Neuronal stem cell (in vitro differentiated cells): ENCODE data around the gene TECTB.

ENCODE experiments used
- DNase-seq: peaks from one replicate; pipeline ENCODE4 v3.0.0-alpha.2; 2013; ENCODE audit warnings: low spot score
- H2AFZ ChIP-seq: one replicate; pipeline ENCODE4 v1.6.1; 2013; ENCODE audit warnings: mild to moderate bottlenecking, low read length, inconsistent platforms
- H2AK5ac ChIP-seq: 2 replicates; pipeline ENCODE4 v1.6.1; 2013; ENCODE audit warnings: low read depth, mild to moderate bottlenecking, inconsistent platforms, low read length, moderate library complexity, mixed read lengths
- H2BK120ac ChIP-seq: 2 replicates; pipeline ENCODE4 v1.6.1; 2013; ENCODE audit warnings: low read depth, mild to moderate bottlenecking, inconsistent platforms, low read length, moderate library complexity, mixed read lengths
- H2BK12ac ChIP-seq: one replicate; pipeline ENCODE4 v1.6.1; 2013; ENCODE audit warnings: low read length, inconsistent platforms
- H2BK15ac ChIP-seq: 2 replicates; pipeline ENCODE4 v1.6.1; 2013; ENCODE audit warnings: mild to moderate bottlenecking, low read length, inconsistent platforms, mixed read lengths
- H2BK5ac ChIP-seq: one replicate; pipeline ENCODE4 v1.6.1; 2013; ENCODE audit warnings: inconsistent platforms, mild to moderate bottlenecking, low read length, moderate library complexity
- H3K14ac ChIP-seq: one replicate; pipeline ENCODE4 v1.6.1; 2013; ENCODE audit warnings: low read length, inconsistent platforms
- H3K18ac ChIP-seq: 2 replicates; pipeline ENCODE4 v1.6.1; 2013; ENCODE audit warnings: low read length, inconsistent platforms
- H3K23ac ChIP-seq: 2 replicates; pipeline ENCODE4 v1.6.1; 2013; ENCODE audit warnings: low read depth, mild to moderate bottlenecking, mixed read lengths, low read length, inconsistent platforms; ENCODE audit not compliant: poor library complexity
- H3K27ac ChIP-seq: replicated peaks from 3 replicates; pipeline ENCODE4 v1.5.1; 2013; ENCODE audit warnings: low read length, inconsistent platforms
- H3K27me3 ChIP-seq, 3 experiments: 2 replicates each; pipeline ENCODE4 v1.6.1; 2013; ENCODE audit warnings: low read length in 3 of 3, mild to moderate bottlenecking in 2 of 3, inconsistent platforms in 1 of 3, low read depth in 1 of 3, mixed read lengths in 1 of 3, moderate library complexity in 1 of 3; ENCODE audit not compliant: control insufficient read depth in 3 of 3, insufficient read depth in 3 of 3
- H3K36me3 ChIP-seq, 2 donors: replicated peaks in 1 of 2; 2 replicates each; pipeline ENCODE4 v1.6.1; 2013; ENCODE audit warnings: low read length in 2 of 2; ENCODE audit not compliant: control insufficient read depth in 2 of 2, insufficient read depth in 2 of 2
- H3K4ac ChIP-seq: 2 replicates; pipeline ENCODE4 v1.6.1; 2013; ENCODE audit warnings: inconsistent platforms, mild to moderate bottlenecking, low read length, moderate library complexity
- H3K4me1 ChIP-seq, 2 donors: 1 replicate in 1 of 2; 2 replicates in 1 of 2; pipeline ENCODE4 v1.6.1; 2013; ENCODE audit warnings: low read length in 2 of 2, low read depth in 1 of 2; ENCODE audit not compliant: control insufficient read depth in 2 of 2, insufficient read depth in 1 of 2
- H3K4me2 ChIP-seq: one replicate; pipeline ENCODE4 v1.6.1; 2013; ENCODE audit warnings: mild to moderate bottlenecking, low read length, inconsistent platforms; ENCODE audit not compliant: insufficient read depth, poor library complexity, severe bottlenecking
- H3K4me3 ChIP-seq, 2 donors: 2 replicates each; pipeline ENCODE4 v1.5.1; 2013; ENCODE audit warnings: low read length in 2 of 2, mild to moderate bottlenecking in 2 of 2, inconsistent platforms in 1 of 2, moderate library complexity in 1 of 2
- H3K79me1 ChIP-seq: one replicate; pipeline ENCODE4 v1.6.1; 2013; ENCODE audit warnings: low read depth, mild to moderate bottlenecking, inconsistent platforms, low read length, moderate library complexity
- H3K9ac ChIP-seq: one replicate; pipeline ENCODE4 v1.6.1; 2013; ENCODE audit warnings: mild to moderate bottlenecking, low read depth, low read length, inconsistent platforms; ENCODE audit not compliant: poor library complexity
- H3K9me3 ChIP-seq, 2 donors: replicated peaks in 1 of 2; 2 replicates each; pipeline versions ENCODE3 to v1.6.1; 2013; ENCODE audit warnings: low read length in 2 of 2, mild to moderate bottlenecking in 2 of 2, inconsistent platforms in 1 of 2, low read depth in 1 of 2, mixed read lengths in 1 of 2, moderate library complexity in 1 of 2; ENCODE audit not compliant: control insufficient read depth in 2 of 2, insufficient read depth in 1 of 2
- H4K8ac ChIP-seq: one replicate; pipeline ENCODE4 v1.6.1; 2013; ENCODE audit warnings: low read depth, mild to moderate bottlenecking, inconsistent platforms, low read length, moderate library complexity
- H4K91ac ChIP-seq: one replicate; pipeline ENCODE4 v1.6.1; 2013; ENCODE audit warnings: low read length, low read depth, mild to moderate bottlenecking, inconsistent platforms; ENCODE audit not compliant: poor library complexity
- WGBS, 2 donors: extraction: QIAGEN DNeasy Blood & Tissue Kit; methylation state at CpG; one replicate each; pipeline ENCODE4 v1.1.7; 2013; ENCODE audit warnings: missing lambda C conversion rate in 2 of 2, mixed read lengths in 1 of 2; ENCODE audit not compliant: insufficient read length in 2 of 2, insufficient replicate concordance in 1 of 2; ENCODE audit errors: extremely low coverage in 2 of 2; 5-methylcytosine and 5-hydroxymethylcytosine counted together

TECTB gene

DNA sequence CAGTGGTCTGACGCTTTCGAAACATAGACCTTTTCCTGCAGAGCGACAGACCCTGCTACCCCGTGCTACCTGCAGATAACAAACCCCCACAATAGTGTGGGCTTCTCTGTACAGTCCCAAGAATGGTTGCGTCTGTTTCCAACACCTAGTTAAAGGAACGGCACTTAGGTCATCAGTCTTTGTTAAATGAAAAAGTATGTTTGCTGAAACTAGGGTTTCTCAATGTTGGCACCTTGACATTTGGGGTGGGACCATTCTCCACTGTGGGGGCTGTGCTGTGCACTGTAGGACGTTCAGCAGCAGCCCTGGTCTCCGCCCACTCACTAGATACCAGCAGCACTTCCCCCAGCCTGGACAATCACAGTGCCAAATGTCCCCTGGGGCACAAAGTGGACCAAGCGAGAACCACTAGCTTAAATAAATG is 13.7 kb downstream of the TECTB start:
- H3K79me1 ChIP-seq = no peaks in the 10 kb centered on the region
- H3K9me3 ChIP-seq = no peaks in the 10 kb centered on the region
- WGBS, 2 donors = no CpG with 5 or more reads among the region's 9 CpGs
- H2BK120ac ChIP-seq = no peak overlapping the region
- no peak overlapping the region for H3K18ac ChIP-seq
- no peak overlapping the region for H3K14ac ChIP-seq
- no peak overlapping the region for H3K23ac ChIP-seq
- no peak for DNase-seq
- H2AFZ ChIP-seq = peak overlapping the region; percentile 51
- no peak overlapping the region for H3K4me2 ChIP-seq
- no peaks in the 10 kb centered on the region for H3K27me3 ChIP-seq
- no peak overlapping the region for H4K8ac ChIP-seq
- no peak overlapping the region for H3K4me3 ChIP-seq
- no peak overlapping the region for H4K91ac ChIP-seq
- no peaks in the 10 kb centered on the region for H3K36me3 ChIP-seq
- H2BK5ac ChIP-seq = no peak overlapping the region
- H3K9ac ChIP-seq = no peak overlapping the region
- H2BK15ac ChIP-seq = no peak overlapping the region
- H3K4ac ChIP-seq = no peak overlapping the region
- no peak overlapping the region for H2BK12ac ChIP-seq
- H3K4me1 ChIP-seq = peaks cover 3 to 5% of the 10 kb centered on the region in 2 donors
- H2AK5ac ChIP-seq = no peak overlapping the region
- H3K27ac ChIP-seq = no peak overlapping the region

GRCh38 chr10:112298581-112298980 is 15.4 kb downstream of the TECTB start:
- Histone ChIP-seq H4K8ac (no peak overlapping the region), H2BK15ac (no peak overlapping the region), H2BK5ac (no peak overlapping the region), H2BK12ac (no peak overlapping the region), H2AFZ (no peak overlapping the region), H3K27me3 (no peaks in the 10 kb centered on the region), H3K9ac (no peak overlapping the region), H3K79me1 (no peaks in the 10 kb centered on the region), H3K9me3 (no peaks in the 10 kb centered on the region), H4K91ac (no peak overlapping the region), H3K4me1 (peaks cover 3 to 5% of the 10 kb centered on the region in 2 donors), H2BK120ac (no peak overlapping the region), H2AK5ac (no peak overlapping the region), H3K4ac (no peak overlapping the region), H3K4me3 (no peak overlapping the region), H3K14ac (no peak overlapping the region), H3K27ac (no peak overlapping the region), H3K18ac (no peak overlapping the region), H3K4me2 (no peak overlapping the region), H3K23ac (no peak overlapping the region), H3K36me3 (no peaks in the 10 kb centered on the region)
- no CpG with 5 or more reads among the region's 6 CpGs for WGBS, 2 donors
- no peak for DNase-seq

DNA sequence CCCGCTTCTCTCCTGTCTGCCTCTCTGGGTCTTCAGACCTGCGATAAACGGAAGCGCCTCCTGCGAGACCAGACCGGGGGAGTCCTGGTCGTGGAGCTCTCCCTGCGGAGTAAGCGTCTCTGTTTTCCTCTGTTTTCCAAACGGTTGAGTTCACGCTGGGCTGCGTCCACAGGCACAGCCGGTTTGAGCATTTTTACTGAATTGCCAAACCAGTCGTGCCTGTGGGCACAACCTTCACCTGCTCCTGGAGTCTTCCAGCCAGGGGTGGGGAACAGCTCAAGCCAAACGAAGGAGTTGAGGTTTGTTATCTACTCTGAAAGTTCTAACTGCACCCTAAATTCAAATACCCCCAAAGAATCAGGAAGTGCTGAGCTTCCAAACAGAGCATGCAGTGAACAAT is 16.3 kb downstream of the TECTB start:
- H3K79me1 ChIP-seq = no peaks in the 10 kb centered on the region
- no CpG with 5 or more reads among the region's 15 CpGs for WGBS, 2 donors

GRCh38 chr10:112302335-112302734 is 19.1 kb downstream of the TECTB start:
- Histone ChIP-seq H2BK5ac (no peak overlapping the region), H3K79me1 (no peaks in the 10 kb centered on the region), H3K36me3 (no peaks in the 10 kb centered on the region), H3K23ac (no peak overlapping the region), H3K14ac (no peak overlapping the region), H3K4me3 (no peak overlapping the region), H4K8ac (no peak overlapping the region), H2AK5ac (no peak overlapping the region), H3K27me3 (no peaks in the 10 kb centered on the region), H3K4me2 (no peak overlapping the region), H2AFZ (no peak overlapping the region), H4K91ac (no peak overlapping the region), H3K9ac (no peak overlapping the region), H3K4me1 (no peaks in the 10 kb centered on the region), H2BK12ac (no peak overlapping the region), H3K9me3 (no peaks in the 10 kb centered on the region), H2BK120ac (no peak overlapping the region), H3K18ac (no peak overlapping the region), H3K4ac (no peak overlapping the region), H3K27ac (no peak overlapping the region), H2BK15ac (no peak overlapping the region)
- DNase-seq = no peak
- no CpG with 5 or more reads among the region's 3 CpGs for WGBS, 2 donors

More for the DNA sequence above, 16.3 kb downstream of the TECTB start:
- Histone ChIP-seq H4K8ac (no peak overlapping the region), H3K23ac (no peak overlapping the region), H2BK15ac (no peak overlapping the region), H3K27ac (no peak overlapping the region), H2BK5ac (no peak overlapping the region), H2AFZ (no peak overlapping the region), H4K91ac (no peak overlapping the region), H3K9ac (no peak overlapping the region), H3K27me3 (no peaks in the 10 kb centered on the region), H3K9me3 (no peaks in the 10 kb centered on the region), H3K14ac (no peak overlapping the region), H3K4ac (no peak overlapping the region), H3K4me3 (no peak overlapping the region), H3K18ac (no peak overlapping the region), H2BK12ac (no peak overlapping the region), H2BK120ac (no peak overlapping the region), H3K4me2 (no peak overlapping the region), H3K4me1 (peaks cover 3 to 5% of the 10 kb centered on the region in 2 donors), H3K36me3 (no peaks in the 10 kb centered on the region), H2AK5ac (no peak overlapping the region)
- no peak for DNase-seq
